Activated CD8-positive, alpha-beta memory T cell treated with anti-CD3 and anti-CD28 coated beads, Interleukin-2, amount 50 U/mL, for 1 hour (primary cell): ENCODE data around the gene EXD3.

Experiments
- DNase-seq: peaks from one replicate; pipeline ENCODE4 v3.0.0-alpha.2; 2020; ENCODE audit errors: extremely low read depth

The EXD3 gene

GRCh38 chr9:137365552-137366444 is 57.2 kb downstream of the EXD3 start:
- no peak for DNase-seq

GRCh38 chr9:137365056-137365455 is 57.9 kb downstream of the EXD3 start:
- DNase-seq, result no peak

- no peak for DNase-seq
Observed at GRCh38 chr9:137359850-137360249, 63.1 kb downstream of the EXD3 start.

GRCh38 chr9:137358126-137358525 is 64.8 kb downstream of the EXD3 start:
- no peak for DNase-seq

- DNase-seq, result no peak
Observed at GRCh38 chr9:137357166-137357565, 65.8 kb downstream of the EXD3 start.

GRCh38 chr9:137355761-137356365 is 67.1 kb downstream of the EXD3 start:
- DNase-seq, result no peak

GRCh38 chr9:137354845-137355760 is 67.9 kb downstream of the EXD3 start:
- DNase-seq, result no peak

- no peak for DNase-seq
Observed at GRCh38 chr9:137354153-137354844, 68.7 kb downstream of the EXD3 start.

GRCh38 chr9:137353223-137354152 is 69.5 kb downstream of the EXD3 start:
- DNase-seq, result no peak

GRCh38 chr9:137352511-137353222 is 70.3 kb downstream of the EXD3 start:
- DNase-seq, result no peak

- no peak for DNase-seq
Observed at GRCh38 chr9:137351781-137352501, 71.0 kb downstream of the EXD3 start.

- DNase-seq, result no peak
Observed at GRCh38 chr9:137350696-137351584, 72.0 kb downstream of the EXD3 start.

GRCh38 chr9:137349471-137350033 is 73.4 kb downstream of the EXD3 start:
- no peak for DNase-seq

GRCh38 chr9:137348769-137349470 is 74.0 kb downstream of the EXD3 start:
- DNase-seq, result no peak

- DNase-seq, result no peak
Observed at GRCh38 chr9:137347928-137348327, 75.0 kb downstream of the EXD3 start.

- no peak for DNase-seq
Observed at GRCh38 chr9:137342482-137342881, 80.5 kb downstream of the EXD3 start.

- no peak for DNase-seq
Observed at GRCh38 chr9:137341227-137341626, 81.7 kb downstream of the EXD3 start.
